ENCODE measurements around the gene PLEKHM1.
"Not testable (repeated sequence)": the region's sequence is repeated elsewhere in the genome, so short reads cannot be mapped to it uniquely, and the experiment has no call there.

PLEKHM1 gene

DNA sequence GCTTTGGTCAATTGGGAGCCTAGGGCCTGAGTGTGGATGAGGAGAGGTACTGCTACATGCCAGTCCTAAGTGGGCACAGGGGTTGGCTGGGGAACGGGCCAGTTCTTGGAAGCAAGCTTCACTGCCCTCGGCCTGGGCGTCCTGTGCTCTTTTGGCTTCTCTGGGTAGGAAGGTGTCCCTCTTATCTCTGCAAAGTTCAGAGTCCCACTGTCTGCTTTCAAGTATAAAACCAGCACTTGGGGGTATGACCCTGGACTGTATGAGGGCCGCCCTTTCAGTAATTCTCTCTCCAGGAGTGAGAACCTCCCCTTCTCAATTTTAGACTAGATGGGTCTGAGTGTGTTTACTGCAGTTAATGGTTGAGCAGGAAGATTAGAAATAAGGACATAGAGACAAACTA lies 1.6 kb upstream of the PLEKHM1 start:
- not testable (repeated sequence) for H3K4me1 ChIP-seq (ENCODE audit: control insufficient read depth, insufficient read depth, low read length, poor library complexity, severe bottlenecking); H3K4me3 ChIP-seq (ENCODE audit: extremely low read depth, insufficient read depth, low read length, poor library complexity, severe bottlenecking); H3K9me3 ChIP-seq (ENCODE audit: control insufficient read depth, low read length); H3K27ac ChIP-seq (ENCODE audit: low read depth, low read length, severe bottlenecking); H3K36me3 ChIP-seq (ENCODE audit: control insufficient read depth, insufficient read depth, low read length)
- WGBS, 2 experiments (ENCODE audit: insufficient coverage in 2 of 2), result no CpG with 5 or more reads among the region's 4 CpGs

DNA sequence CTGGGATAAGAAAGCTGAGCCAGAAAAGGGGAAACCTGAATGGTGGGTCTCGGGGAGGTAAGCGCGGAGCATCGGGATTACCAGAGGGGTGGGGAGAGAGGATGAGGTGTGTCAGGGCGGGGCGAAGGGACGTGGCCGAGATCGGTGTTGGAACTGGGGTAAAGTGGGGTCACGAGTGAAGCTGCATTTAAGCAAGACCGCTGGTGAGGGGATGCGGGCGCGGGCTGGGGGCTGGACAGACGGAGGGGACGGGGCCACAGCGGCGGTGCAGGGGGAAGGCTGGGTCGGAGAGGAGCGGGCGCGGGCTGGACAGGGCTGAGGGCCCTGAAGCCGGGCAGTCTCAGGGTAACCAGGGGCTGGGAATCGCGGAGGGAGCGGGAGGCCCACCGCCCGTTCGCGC lies 323 bp downstream of the PLEKHM1 start:
- not testable (repeated sequence) for H3K36me3 ChIP-seq (ENCODE audit: control insufficient read depth, insufficient read depth, low read length); H3K27ac ChIP-seq (ENCODE audit: low read depth, low read length, severe bottlenecking); H3K9me3 ChIP-seq (ENCODE audit: control insufficient read depth, low read length); H3K4me1 ChIP-seq (ENCODE audit: control insufficient read depth, insufficient read depth, low read length, poor library complexity, severe bottlenecking)
- H3K4me3 ChIP-seq (ENCODE audit: extremely low read depth, insufficient read depth, low read length, poor library complexity, severe bottlenecking), result peak overlapping the region; percentile 58
- 2% methylated on average over 8 to 15 of the region's 30 CpGs for WGBS, 2 experiments (ENCODE audit: insufficient coverage in 2 of 2)

DNA sequence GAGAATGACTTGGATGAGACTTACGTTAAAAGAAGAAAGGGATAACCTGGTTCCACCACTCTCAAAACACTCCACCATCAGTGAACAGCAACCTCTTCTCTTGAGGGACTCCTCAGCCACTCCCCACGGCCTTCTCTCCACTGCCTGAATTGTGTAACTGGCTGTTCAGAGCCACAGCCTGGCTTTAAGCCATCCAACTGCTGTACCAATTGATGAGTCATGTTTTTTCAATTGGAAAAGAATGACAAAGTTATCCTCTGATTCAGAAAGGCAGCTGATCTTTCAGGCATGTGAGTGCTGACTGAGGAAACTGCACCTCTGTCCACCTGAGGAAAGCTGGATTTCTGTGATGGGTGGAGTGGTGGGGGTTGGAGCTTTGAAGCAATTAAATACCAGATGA lies 2.8 kb downstream of the PLEKHM1 start:
- H3K4me1 ChIP-seq (ENCODE audit: control insufficient read depth, insufficient read depth, low read length, poor library complexity, severe bottlenecking); H3K9me3 ChIP-seq (ENCODE audit: control insufficient read depth, low read length); H3K27ac ChIP-seq (ENCODE audit: low read depth, low read length, severe bottlenecking); H3K36me3 ChIP-seq (ENCODE audit: control insufficient read depth, insufficient read depth, low read length); H3K4me3 ChIP-seq (ENCODE audit: extremely low read depth, insufficient read depth, low read length, poor library complexity, severe bottlenecking): not testable (repeated sequence)
- 100% methylated on average over 1 of the region's 2 CpGs; no CpG with 5 or more reads in 1 of the 2 experiments for WGBS, 2 experiments (ENCODE audit: insufficient coverage in 2 of 2)

DNA sequence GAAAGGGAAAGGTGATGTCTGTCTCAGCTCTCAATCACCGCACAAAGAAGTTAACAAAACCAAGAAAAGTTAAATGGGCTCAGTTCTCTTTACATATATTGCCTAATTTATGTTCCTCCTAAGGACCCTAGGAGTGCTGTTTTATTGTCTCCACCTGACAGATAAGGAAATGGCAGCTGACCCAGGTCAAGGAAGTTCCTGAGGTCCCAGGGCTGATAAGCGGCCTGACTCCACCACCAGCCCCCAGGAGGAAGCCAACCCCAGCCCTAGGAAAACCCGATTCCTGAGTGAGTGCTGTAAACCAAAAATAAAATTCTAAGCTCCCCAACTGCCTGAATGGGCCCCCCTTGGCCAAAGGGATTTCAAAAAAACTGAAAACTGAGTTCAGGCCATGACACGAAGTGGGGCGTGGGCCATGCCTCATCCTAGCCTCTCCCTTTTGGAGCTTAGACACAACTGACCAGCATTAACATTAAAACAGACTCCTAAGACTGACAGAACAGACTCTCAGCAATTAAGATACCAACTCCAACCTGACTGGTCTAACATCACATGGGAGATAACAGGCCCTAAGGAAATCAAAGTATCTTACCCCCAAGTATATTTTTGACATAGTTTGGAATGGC lies 6.8 kb downstream of the PLEKHM1 start:
- H3K4me3 ChIP-seq (ENCODE audit: extremely low read depth, insufficient read depth, low read length, poor library complexity, severe bottlenecking); H3K27ac ChIP-seq (ENCODE audit: low read depth, low read length, severe bottlenecking); H3K36me3 ChIP-seq (ENCODE audit: control insufficient read depth, insufficient read depth, low read length); H3K9me3 ChIP-seq (ENCODE audit: control insufficient read depth, low read length); H3K4me1 ChIP-seq (ENCODE audit: control insufficient read depth, insufficient read depth, low read length, poor library complexity, severe bottlenecking): not testable (repeated sequence)
- no CpG with 5 or more reads among the region's 5 CpGs for WGBS, 2 experiments (ENCODE audit: insufficient coverage in 2 of 2)

DNA sequence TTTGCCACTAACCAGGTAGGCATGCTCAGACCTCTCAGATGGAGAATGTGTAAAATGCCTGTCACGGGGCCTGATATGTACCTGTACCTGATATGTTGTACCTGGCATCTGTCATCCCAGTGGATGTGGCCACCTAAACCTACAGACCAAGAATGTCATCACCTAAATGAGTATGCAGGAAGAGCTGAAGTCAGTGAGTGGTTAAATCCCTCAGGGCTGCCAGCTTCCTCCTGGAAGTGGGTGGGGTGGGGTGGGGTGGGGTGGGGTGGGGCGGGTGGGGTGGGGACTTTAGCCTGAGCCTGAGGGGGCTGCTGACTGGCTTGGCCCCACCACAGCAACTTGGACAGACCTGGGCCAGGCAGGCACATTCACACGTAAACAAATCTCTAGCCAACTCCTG lies 7.3 kb downstream of the PLEKHM1 start:
- not testable (repeated sequence) for H3K36me3 ChIP-seq (ENCODE audit: control insufficient read depth, insufficient read depth, low read length); H3K27ac ChIP-seq (ENCODE audit: low read depth, low read length, severe bottlenecking); H3K4me1 ChIP-seq (ENCODE audit: control insufficient read depth, insufficient read depth, low read length, poor library complexity, severe bottlenecking); H3K4me3 ChIP-seq (ENCODE audit: extremely low read depth, insufficient read depth, low read length, poor library complexity, severe bottlenecking); H3K9me3 ChIP-seq (ENCODE audit: control insufficient read depth, low read length)
- WGBS, 2 experiments (ENCODE audit: insufficient coverage in 2 of 2), result 100% methylated on average over 1 to 2 of the region's 3 CpGs

DNA sequence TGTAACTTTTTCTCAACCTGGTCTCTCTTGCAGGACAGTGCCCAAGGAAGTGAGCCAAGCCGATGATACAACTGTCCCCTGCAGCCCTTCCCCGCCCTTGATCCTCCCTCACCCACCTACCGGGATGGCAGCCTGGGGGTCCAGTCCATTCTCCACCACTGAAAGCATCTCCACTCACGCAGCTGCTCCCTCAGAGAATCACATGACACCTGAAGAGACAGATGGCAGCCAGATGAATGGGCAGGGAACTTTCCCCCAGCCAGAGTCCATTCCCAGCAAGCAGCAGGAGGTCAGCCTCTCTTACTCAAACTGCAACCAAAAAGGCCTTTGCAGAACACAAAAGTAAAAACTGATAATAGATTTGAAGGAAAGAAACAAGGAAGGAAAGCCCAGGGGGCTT lies 8.2 kb downstream of the PLEKHM1 start:
- not testable (repeated sequence) for H3K4me3 ChIP-seq (ENCODE audit: extremely low read depth, insufficient read depth, low read length, poor library complexity, severe bottlenecking); H3K36me3 ChIP-seq (ENCODE audit: control insufficient read depth, insufficient read depth, low read length); H3K27ac ChIP-seq (ENCODE audit: low read depth, low read length, severe bottlenecking); H3K4me1 ChIP-seq (ENCODE audit: control insufficient read depth, insufficient read depth, low read length, poor library complexity, severe bottlenecking); H3K9me3 ChIP-seq (ENCODE audit: control insufficient read depth, low read length)
- WGBS, 2 experiments (ENCODE audit: insufficient coverage in 2 of 2), result no CpG with 5 or more reads among the region's 4 CpGs

DNA sequence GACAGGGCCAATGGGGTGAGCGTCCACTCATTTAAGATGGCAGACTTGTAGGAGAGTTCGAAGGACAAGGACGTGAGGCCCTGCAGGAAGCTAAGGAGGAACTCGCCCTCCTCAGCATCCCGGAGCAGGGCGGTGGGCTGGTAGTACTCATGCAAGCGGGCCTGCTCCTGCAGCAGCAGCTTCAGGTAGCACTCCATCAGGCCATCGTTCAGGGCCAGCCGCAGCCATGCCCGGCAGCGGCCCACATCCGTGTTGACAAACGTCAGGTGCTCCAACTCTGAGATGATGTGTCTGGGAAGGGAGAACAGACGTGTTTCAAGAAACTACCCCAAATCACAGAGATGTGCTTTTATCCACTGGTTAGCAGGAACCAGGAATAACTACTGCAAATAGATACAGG lies 15.1 kb downstream of the PLEKHM1 start:
- H3K4me3 ChIP-seq (ENCODE audit: extremely low read depth, insufficient read depth, low read length, poor library complexity, severe bottlenecking); H3K36me3 ChIP-seq (ENCODE audit: control insufficient read depth, insufficient read depth, low read length); H3K4me1 ChIP-seq (ENCODE audit: control insufficient read depth, insufficient read depth, low read length, poor library complexity, severe bottlenecking); H3K9me3 ChIP-seq (ENCODE audit: control insufficient read depth, low read length); H3K27ac ChIP-seq (ENCODE audit: low read depth, low read length, severe bottlenecking): not testable (repeated sequence)
- 94 to 96% methylated on average over 3 to 7 of the region's 14 CpGs for WGBS, 2 experiments (ENCODE audit: insufficient coverage in 2 of 2)

DNA sequence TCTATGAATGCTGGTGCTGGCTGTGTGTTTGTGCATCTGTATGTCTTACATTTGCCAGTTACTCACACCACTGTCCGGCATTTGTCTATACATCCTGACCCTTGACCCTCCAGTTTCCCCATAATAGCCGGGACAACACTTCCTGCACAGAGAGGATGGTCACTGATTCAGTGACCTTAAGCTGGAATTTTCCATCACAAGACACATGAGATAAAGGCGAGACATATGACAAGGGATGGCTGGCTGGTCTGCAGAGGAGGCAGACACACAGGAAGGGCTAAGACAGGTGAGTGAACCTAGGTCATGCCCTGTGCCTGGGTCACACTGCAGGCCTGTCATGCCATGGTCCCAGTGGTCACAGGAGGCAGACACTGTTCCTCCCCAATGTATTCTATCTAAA lies 18.3 kb downstream of the PLEKHM1 start:
- H3K4me1 ChIP-seq (ENCODE audit: control insufficient read depth, insufficient read depth, low read length, poor library complexity, severe bottlenecking); H3K9me3 ChIP-seq (ENCODE audit: control insufficient read depth, low read length); H3K27ac ChIP-seq (ENCODE audit: low read depth, low read length, severe bottlenecking); H3K36me3 ChIP-seq (ENCODE audit: control insufficient read depth, insufficient read depth, low read length); H3K4me3 ChIP-seq (ENCODE audit: extremely low read depth, insufficient read depth, low read length, poor library complexity, severe bottlenecking): not testable (repeated sequence)
- WGBS, 2 experiments (ENCODE audit: insufficient coverage in 2 of 2), result 91% methylated on average over 3 of the region's 3 CpGs; no CpG with 5 or more reads in 1 of the 2 experiments

DNA sequence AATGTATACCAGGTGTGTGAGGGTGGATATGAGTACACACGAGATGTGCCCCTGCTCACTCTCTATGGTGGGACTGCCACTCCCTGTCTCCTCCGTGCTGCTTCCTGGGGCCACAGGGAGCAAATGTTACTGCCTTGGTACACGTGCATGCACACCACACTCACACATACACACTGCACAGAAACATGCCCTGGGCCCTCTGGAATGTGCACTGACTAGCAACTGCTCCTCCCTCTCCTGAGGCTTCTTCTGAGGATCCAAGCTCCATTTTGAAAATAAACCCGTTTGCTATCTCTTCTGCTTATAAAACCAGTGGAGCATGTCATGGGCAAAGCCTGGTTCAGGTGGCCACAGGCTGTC lies 21.3 kb downstream of the PLEKHM1 start:
- not testable (repeated sequence) for H3K36me3 ChIP-seq (ENCODE audit: control insufficient read depth, insufficient read depth, low read length); H3K27ac ChIP-seq (ENCODE audit: low read depth, low read length, severe bottlenecking); H3K4me3 ChIP-seq (ENCODE audit: extremely low read depth, insufficient read depth, low read length, poor library complexity, severe bottlenecking); H3K9me3 ChIP-seq (ENCODE audit: control insufficient read depth, low read length); H3K4me1 ChIP-seq (ENCODE audit: control insufficient read depth, insufficient read depth, low read length, poor library complexity, severe bottlenecking)
- WGBS, 2 experiments (ENCODE audit: insufficient coverage in 2 of 2), result 64 to 80% methylated on average over 1 to 2 of the region's 4 CpGs

DNA sequence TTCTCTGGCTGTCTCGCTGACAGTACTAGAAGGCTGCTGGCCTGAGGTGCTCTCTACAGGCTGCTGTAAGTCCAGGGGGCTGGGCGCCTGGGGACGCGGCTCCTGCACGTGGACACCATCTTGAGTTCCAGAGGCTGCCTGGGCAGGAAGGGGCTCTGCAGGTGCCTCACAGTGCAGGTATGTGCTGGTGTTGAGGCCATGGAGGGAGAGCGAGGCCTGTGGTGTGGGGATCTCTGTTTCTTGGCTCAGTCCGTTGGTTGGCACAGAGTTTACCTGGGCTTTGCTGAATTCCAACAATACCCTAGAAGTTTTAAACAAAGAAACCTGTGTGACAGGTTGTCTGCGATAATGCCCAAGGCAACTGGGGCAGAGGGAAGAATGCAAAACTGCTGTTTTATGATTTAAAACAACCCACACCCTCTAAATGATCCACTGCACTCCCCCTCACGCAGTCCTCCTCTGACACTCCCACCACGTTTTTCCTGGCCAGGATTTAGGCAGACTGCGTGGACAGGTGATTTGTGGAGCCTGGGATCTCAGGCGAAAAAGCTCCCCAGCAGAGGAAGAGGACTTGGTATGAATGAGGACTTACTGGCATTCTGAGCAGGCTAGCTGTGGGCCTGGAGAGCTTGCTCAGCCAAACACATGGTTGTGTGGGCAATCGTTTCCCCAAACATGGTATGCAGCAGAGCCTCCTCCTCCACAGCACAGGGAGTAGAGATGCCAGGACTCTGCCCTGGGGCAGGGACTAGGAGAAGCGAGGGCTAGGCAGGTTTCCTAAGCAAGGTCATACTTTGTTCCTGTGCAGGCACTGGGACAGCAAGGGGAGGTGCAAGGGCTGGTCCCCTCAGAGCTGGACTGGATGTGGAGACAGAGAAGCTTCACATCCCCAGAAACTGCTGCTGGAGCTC lies 22.0 kb downstream of the PLEKHM1 start:
- WGBS, 2 experiments (ENCODE audit: insufficient coverage in 2 of 2), result no CpG with 5 or more reads among the region's 14 CpGs
- not testable (repeated sequence) for H3K4me1 ChIP-seq (ENCODE audit: control insufficient read depth, insufficient read depth, low read length, poor library complexity, severe bottlenecking); H3K27ac ChIP-seq (ENCODE audit: low read depth, low read length, severe bottlenecking); H3K9me3 ChIP-seq (ENCODE audit: control insufficient read depth, low read length); H3K36me3 ChIP-seq (ENCODE audit: control insufficient read depth, insufficient read depth, low read length); H3K4me3 ChIP-seq (ENCODE audit: extremely low read depth, insufficient read depth, low read length, poor library complexity, severe bottlenecking)

DNA sequence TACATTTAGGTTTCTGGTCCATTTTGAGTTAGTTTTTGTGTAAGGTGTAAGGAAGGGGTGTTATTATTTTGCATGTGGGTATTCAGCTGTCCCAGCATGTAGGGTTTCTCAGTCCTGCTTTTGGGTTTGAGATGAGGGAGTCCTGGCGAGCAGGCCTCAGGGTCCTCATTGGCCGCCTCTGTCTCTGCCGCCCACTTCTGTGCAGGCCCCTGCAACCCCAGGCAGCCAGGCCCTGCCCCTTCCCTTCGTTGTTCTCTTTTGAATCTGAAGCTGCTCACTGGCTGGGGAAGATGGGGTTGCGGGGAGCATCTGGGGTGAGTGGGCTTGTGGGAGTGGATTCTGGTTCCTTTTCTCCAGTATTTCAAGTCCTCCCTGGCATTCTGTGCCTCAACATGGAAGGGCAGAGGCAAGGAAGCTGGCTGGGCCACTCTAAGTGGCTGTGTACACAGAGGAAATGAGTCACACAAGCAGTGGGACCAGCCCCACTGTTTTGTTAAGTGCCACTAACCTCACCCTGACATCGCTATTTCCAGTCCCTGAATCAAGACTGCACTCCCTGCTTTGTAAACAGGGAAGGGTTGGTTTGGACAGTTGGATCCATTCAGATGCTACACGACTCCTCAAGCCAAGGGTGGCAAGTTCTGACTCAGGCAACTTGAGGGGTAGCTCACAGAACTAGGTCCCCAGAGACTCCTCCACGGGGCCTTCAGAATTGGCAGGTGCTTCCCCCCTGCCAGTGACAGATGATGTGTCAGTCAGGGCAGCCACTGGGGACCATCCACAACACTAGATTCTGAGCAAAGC lies 28.8 kb downstream of the PLEKHM1 start:
- H3K27ac ChIP-seq (ENCODE audit: low read depth, low read length, severe bottlenecking), result peak overlapping the region; percentile 16
- H3K4me1 ChIP-seq (ENCODE audit: control insufficient read depth, insufficient read depth, low read length, poor library complexity, severe bottlenecking); H3K4me3 ChIP-seq (ENCODE audit: extremely low read depth, insufficient read depth, low read length, poor library complexity, severe bottlenecking); H3K9me3 ChIP-seq (ENCODE audit: control insufficient read depth, low read length); H3K36me3 ChIP-seq (ENCODE audit: control insufficient read depth, insufficient read depth, low read length): not testable (repeated sequence)
- WGBS, 2 experiments (ENCODE audit: insufficient coverage in 2 of 2), result 40 to 67% methylated on average over 1 of the region's 8 CpGs
